Gastrocnemius medialis (tissue), 4 donors: ENCODE data around the gene BRD8.

Experiments
- CTCF ChIP-seq, 5 experiments: fragments of 450-650 bp in 3 of 5; fragments of 200-600 bp in 2 of 5; sonication (generic) in 2 of 5; IDR thresholded peaks in 4 of 5; conservative IDR thresholded peaks in 1 of 5; 1 replicate in 4 of 5; 2 replicates in 1 of 5; pipeline ENCODE4 v1.5.1; 2016 to 2019; ENCODE audit warnings: antibody characterized with exemption in 5 of 5, mild to moderate bottlenecking in 3 of 5, moderate library complexity in 3 of 5
- POLR2A ChIP-seq, 2 donors: fragments of 450-650 bp; IDR thresholded peaks; one replicate each; pipeline ENCODE4 v1.6.1; 2017; ENCODE audit warnings: antibody characterized with exemption in 2 of 2, mild to moderate bottlenecking in 2 of 2, moderate library complexity in 2 of 2

- TF ChIP-seq CTCF (IDR thresholded peaks at IDR 0.05 in 4 of 5, conservative IDR thresholded peaks at IDR 0.05 in 1 of 5) = no peak
- TF ChIP-seq POLR2A (IDR thresholded peaks at IDR 0.05) = peak in 1 of 2 donors; percentile 48
These were observed at the start of gene BRD8, which contains the start of gene KIF20A for GRCh38 chr5:138178516-138179276.
